ENCODE results near the gene PTPRN2. TPM values are rescaled to one million over a fixed set of nuclear protein-coding genes. Genes with fewer than 3 reads are reported as not detected.

PTPRN2 gene
- total and polyA plus RNA-seq, 7 donors, result 0.47 to 0.82 (median 0.51) TPM

DNA sequence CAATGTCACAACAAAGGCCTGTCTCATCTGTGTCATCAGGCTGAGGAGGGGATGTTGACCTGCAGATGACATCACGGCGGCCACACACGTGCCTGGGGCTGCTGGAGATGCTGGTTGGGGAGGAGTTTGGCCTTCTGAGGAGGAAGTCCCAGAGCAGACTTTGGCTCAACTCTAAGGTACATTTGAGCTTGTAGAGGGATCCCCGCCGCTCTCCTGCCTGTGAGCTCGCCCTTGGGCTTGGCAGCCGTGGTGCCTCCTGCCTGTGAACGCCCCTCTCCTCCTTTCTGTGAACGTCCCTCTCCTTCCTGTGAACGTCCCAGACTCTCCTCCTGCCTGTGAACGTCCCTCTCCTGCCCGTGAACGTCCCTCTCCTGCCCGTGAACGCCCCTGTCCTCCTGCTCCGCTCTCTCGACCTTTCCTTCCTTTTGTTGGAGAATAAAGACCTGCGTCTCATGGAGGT lies 1074.4 kb downstream of the PTPRN2 start:
- no peak overlapping the region for H3K4me3 ChIP-seq
- no peaks in the 10 kb centered on the region for H3K9me3 ChIP-seq
- intact Hi-C loops (cut with DNase I), result no loop called here
- H3K27me3 ChIP-seq (ENCODE audit: insufficient read depth in 3 of 3, low read length in 2 of 3), result peaks cover 0 to 30% (median 4%) of the 10 kb centered on the region in 3 donors
- no peak for ATAC-seq
- no peaks in the 10 kb centered on the region for H3K36me3 ChIP-seq (ENCODE audit: insufficient read depth in 1 of 2, low read depth in 1 of 2)
- no peaks in the 10 kb centered on the region for H3K4me1 ChIP-seq
- H3K27ac ChIP-seq, result no peak overlapping the region
- DNase-seq, result peak in 1 of 2 donors; percentile 15
- TF ChIP-seq CTCF (IDR thresholded peaks at IDR 0.05), result no peak
- WGBS, 3 donors, result 55 to 59% (median 59%) methylated on average over 17 to 18 of the region's 18 CpGs

- Histone ChIP-seq H3K27ac (no peak overlapping the region), H3K9me3 (no peaks in the 10 kb centered on the region), H3K4me1 (no peaks in the 10 kb centered on the region), H3K4me3 (no peak overlapping the region), H3K27me3 (ENCODE audit: insufficient read depth in 3 of 3, low read length in 2 of 3) (peaks cover 0 to 10% (median 2%) of the 10 kb centered on the region in 3 donors), H3K36me3 (ENCODE audit: insufficient read depth in 1 of 2, low read depth in 1 of 2) (no peaks in the 10 kb centered on the region)
- no peak for ATAC-seq
- intact Hi-C loops (cut with DNase I), result no loop called here
- WGBS, 3 donors, result 54 to 69% (median 55%) methylated on average over 2 of the region's 2 CpGs
- DNase-seq, result no peak
- no peak for TF ChIP-seq CTCF (IDR thresholded peaks at IDR 0.05)
Measured at GRCh38 chr7:157509226-157509625, 1078.4 kb downstream of the PTPRN2 start.

GRCh38 chr7:157508477-157508881 lies 1079.1 kb downstream of the PTPRN2 start:
- Histone ChIP-seq H3K9me3 (no peaks in the 10 kb centered on the region), H3K36me3 (ENCODE audit: insufficient read depth in 1 of 2, low read depth in 1 of 2) (no peaks in the 10 kb centered on the region), H3K4me1 (no peaks in the 10 kb centered on the region), H3K27ac (no peak overlapping the region), H3K4me3 (no peak overlapping the region), H3K27me3 (ENCODE audit: insufficient read depth in 3 of 3, low read length in 2 of 3) (peaks cover 0 to 8% (median 2%) of the 10 kb centered on the region in 3 donors)
- ATAC-seq, result no peak
- peak in 1 of 2 donors; percentile 15 for DNase-seq
- 82 to 86% (median 85%) methylated on average over 11 of the region's 11 CpGs for WGBS, 3 donors
- TF ChIP-seq CTCF (IDR thresholded peaks at IDR 0.05), result no peak
- intact Hi-C loops (cut with DNase I), result no loop called here

GRCh38 chr7:157507987-157508386 lies 1079.6 kb downstream of the PTPRN2 start:
- DNase-seq (no peak), ATAC-seq (no peak)
- peaks cover 0 to 8% (median 2%) of the 10 kb centered on the region in 3 donors for H3K27me3 ChIP-seq (ENCODE audit: insufficient read depth in 3 of 3, low read length in 2 of 3)
- no peak overlapping the region for H3K4me3 ChIP-seq
- no peak for TF ChIP-seq CTCF (IDR thresholded peaks at IDR 0.05)
- H3K27ac ChIP-seq, result no peak overlapping the region
- H3K4me1 ChIP-seq, result no peaks in the 10 kb centered on the region
- H3K36me3 ChIP-seq (ENCODE audit: insufficient read depth in 1 of 2, low read depth in 1 of 2), result no peaks in the 10 kb centered on the region
- no peaks in the 10 kb centered on the region for H3K9me3 ChIP-seq
- 55 to 68% (median 62%) methylated on average over 5 of the region's 5 CpGs for WGBS, 3 donors
- intact Hi-C loops (cut with DNase I), result no loop called here

DNA sequence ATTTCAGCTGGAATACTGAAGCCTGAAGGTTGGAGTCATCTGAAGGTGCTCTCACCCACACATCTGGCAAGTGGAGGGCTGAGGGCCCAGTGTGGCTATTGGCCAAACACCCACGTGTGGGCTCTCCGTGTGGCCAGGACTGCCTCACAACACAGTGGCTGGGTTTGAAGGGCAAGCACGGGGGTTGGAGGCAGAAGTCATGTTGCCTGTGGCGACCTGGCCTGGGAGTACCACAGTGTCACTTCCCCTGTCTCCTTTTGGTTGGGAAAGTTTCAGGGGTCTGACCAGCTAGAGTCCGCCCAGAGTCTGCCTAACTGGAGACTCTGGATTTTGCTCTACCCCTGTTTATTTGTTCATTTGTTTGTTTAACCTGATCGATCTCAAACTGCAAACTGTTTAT lies 1081.4 kb downstream of the PTPRN2 start:
- Histone ChIP-seq H3K9me3 (no peaks in the 10 kb centered on the region), H3K4me1 (no peaks in the 10 kb centered on the region), H3K36me3 (ENCODE audit: insufficient read depth in 1 of 2, low read depth in 1 of 2) (no peaks in the 10 kb centered on the region), H3K4me3 (no peak overlapping the region), H3K27ac (no peak overlapping the region), H3K27me3 (ENCODE audit: insufficient read depth in 3 of 3, low read length in 2 of 3) (peaks cover 0 to 8% (median 2%) of the 10 kb centered on the region in 3 donors)
- 87 to 90% (median 88%) methylated on average over 6 of the region's 6 CpGs for WGBS, 3 donors
- TF ChIP-seq CTCF (IDR thresholded peaks at IDR 0.05), result no peak
- DNase-seq (peak in 1 of 2 donors; percentile 9), ATAC-seq (no peak)
- intact Hi-C loops (cut with DNase I), result no loop called here

Measured in psoas muscle (tissue), 8 donors.